ENCODE results near the gene TARS2. TPM values are rescaled to one million over a fixed set of nuclear protein-coding genes. Genes with fewer than 3 reads are reported as not detected.

Gene TARS2, protein sequence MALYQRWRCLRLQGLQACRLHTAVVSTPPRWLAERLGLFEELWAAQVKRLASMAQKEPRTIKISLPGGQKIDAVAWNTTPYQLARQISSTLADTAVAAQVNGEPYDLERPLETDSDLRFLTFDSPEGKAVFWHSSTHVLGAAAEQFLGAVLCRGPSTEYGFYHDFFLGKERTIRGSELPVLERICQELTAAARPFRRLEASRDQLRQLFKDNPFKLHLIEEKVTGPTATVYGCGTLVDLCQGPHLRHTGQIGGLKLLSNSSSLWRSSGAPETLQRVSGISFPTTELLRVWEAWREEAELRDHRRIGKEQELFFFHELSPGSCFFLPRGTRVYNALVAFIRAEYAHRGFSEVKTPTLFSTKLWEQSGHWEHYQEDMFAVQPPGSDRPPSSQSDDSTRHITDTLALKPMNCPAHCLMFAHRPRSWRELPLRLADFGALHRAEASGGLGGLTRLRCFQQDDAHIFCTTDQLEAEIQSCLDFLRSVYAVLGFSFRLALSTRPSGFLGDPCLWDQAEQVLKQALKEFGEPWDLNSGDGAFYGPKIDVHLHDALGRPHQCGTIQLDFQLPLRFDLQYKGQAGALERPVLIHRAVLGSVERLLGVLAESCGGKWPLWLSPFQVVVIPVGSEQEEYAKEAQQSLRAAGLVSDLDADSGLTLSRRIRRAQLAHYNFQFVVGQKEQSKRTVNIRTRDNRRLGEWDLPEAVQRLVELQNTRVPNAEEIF
- 10 to 100 TPM; 46.3 to 51.7 TPM for total RNA-seq

DNA sequence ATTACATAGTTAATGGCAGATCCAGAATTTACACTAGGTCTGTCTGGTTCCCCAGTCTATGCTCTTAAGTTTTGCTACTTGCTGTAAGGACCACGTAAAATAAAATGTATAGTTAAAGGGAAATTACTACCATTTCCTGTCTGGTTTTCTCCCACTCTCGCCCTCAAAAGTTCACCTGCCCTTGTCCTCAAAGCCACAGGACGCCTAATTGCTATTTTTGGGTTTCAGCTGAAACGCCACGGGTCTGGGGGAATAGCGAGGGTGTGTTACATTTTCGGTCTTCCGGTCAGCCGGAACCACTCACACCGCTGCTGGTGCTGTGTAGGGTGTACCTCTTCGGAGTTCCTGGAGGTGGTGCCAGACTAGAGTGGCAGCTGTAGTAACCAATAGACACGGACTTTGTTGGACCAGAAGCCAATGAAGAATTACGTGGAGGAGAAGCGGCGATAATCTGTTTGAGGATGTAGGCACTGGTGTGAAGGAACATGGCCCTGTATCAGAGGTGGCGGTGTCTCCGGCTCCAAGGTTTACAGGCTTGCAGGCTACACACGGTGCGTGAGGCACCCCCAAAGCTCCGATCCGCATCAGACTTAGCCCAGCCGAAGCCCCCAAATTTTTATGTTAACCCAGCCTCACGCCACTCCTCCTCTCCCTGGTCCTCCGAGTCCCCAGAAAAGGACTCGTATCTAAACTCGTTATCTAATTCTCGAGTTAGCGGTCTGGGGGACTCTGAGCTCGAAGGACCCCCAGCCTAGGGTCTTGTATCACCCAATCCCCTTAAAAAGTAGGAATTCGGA, at the start of gene TARS2:
Gene TARS2, plus strand, starts transcription at position 454 of the 797 bp plus-strand sequence. Its CDS starts 32 bp downstream, at position 486.
- intact Hi-C loops (cut with micrococcal nuclease), result loop anchor here (1.0 to 10.0 kb wide), 7 partner anchors 28 to 488 kb away; partner anchors contain the start of genes CA14, CERS2, FALEC and RPRD2
- H3K36me3 Mint-ChIP-seq, result peaks cover 23% of the 10 kb centered on the region
- ChIA-PET CTCF (interaction anchor here (0.7 to 2.2 kb wide), 3 partner anchors 46 to 708 kb away, joined by 3 to 10 read pairs (median 3); no protein-coding TSS in a partner anchor), POLR2A (interaction anchor here (1.0 to 1.4 kb wide), 5 partner anchors 28 to 89 kb away, joined by 3 to 4 read pairs (median 3); partner anchors contain the start of gene FALEC)
- peak; percentile 98 for DNase-seq
- H3K4me1 Mint-ChIP-seq (ENCODE audit: low read depth), result peaks cover 21% of the 10 kb centered on the region
- peak within 1 kb of the TSS; percentile 83 for H3K4me3 Mint-ChIP-seq
- peak within 1 kb of the TSS; percentile 90 for H3K27ac Mint-ChIP-seq
- no peaks in the 10 kb centered on the region for H3K9me3 Mint-ChIP-seq
- no peaks in the 10 kb centered on the region for H3K27me3 Mint-ChIP-seq

- H3K4me1 Mint-ChIP-seq (ENCODE audit: low read depth), result peaks cover 12% of the 10 kb centered on the region
- no peak overlapping the region for H3K4me3 Mint-ChIP-seq
- H3K27me3 Mint-ChIP-seq, result no peaks in the 10 kb centered on the region
- CTCF ChIA-PET, result no interaction called here
- H3K27ac Mint-ChIP-seq, result no peak overlapping the region
- POLR2A ChIA-PET, result no interaction called here
- intact Hi-C loops (cut with micrococcal nuclease), result loop anchor here (5.0 kb wide), 2 partner anchors 79 to 184 kb away; partner anchors contain the start of genes CA14 and RPRD2
- DNase-seq, result no peak
- peaks cover 18% of the 10 kb centered on the region for H3K36me3 Mint-ChIP-seq
- no peaks in the 10 kb centered on the region for H3K9me3 Mint-ChIP-seq
Observed at GRCh38 chr1:150441121-150441520, 46.1 kb upstream of the TARS2 start.

GRCh38 chr1:150444232-150444631, 43.0 kb upstream of the TARS2 start:
- H3K4me1 Mint-ChIP-seq (ENCODE audit: low read depth), result peaks cover 12% of the 10 kb centered on the region
- CTCF ChIA-PET, result interaction anchor here (0.7 to 1.0 kb wide), 2 partner anchors 89 to 188 kb away, joined by 3 to 5 read pairs; no protein-coding TSS in a partner anchor
- no peaks in the 10 kb centered on the region for H3K27me3 Mint-ChIP-seq
- no peak overlapping the region for H3K4me3 Mint-ChIP-seq
- no peaks in the 10 kb centered on the region for H3K9me3 Mint-ChIP-seq
- H3K36me3 Mint-ChIP-seq, result peaks cover 24% of the 10 kb centered on the region
- DNase-seq, result peak; percentile 13
- POLR2A ChIA-PET, result interaction anchor here (1.1 kb wide), 1 partner anchor 122 kb away, joined by 3 read pairs; no protein-coding TSS in a partner anchor
- H3K27ac Mint-ChIP-seq, result peak overlapping the region; percentile 87
- intact Hi-C loops (cut with micrococcal nuclease), result loop anchor here (5.0 kb wide), 2 partner anchors 82 to 187 kb away; partner anchors contain the start of genes CA14 and RPRD2

DNA sequence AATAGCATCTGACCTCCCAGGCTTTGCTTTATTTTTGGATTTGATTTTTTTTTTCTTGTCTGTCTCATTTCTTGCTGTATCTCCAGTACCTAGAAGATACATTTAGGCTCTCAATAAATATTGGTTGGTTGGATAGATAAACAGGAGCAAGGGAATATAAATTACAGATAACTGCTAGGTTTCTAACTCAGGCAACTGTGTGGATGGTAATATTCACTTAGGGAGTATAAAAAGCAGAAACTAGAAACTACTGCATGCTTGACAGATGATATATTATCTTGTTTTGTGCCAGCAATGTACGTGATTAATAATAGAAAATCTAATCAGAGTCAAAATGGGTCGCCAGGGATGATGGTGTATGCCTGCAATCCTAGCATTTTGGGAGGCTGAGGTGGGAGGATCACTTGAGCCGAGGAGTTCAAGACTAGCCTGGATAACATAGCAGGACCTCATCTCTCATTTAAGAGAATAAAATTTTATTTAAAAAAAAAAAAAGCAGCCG, 31.0 kb upstream of the TARS2 start:
- ChIA-PET CTCF (no interaction called here), POLR2A (no interaction called here)
- H3K4me1 Mint-ChIP-seq (ENCODE audit: low read depth), result peaks cover 6% of the 10 kb centered on the region
- H3K27ac Mint-ChIP-seq, result no peak overlapping the region
- no peak overlapping the region for H3K4me3 Mint-ChIP-seq
- no peak for DNase-seq
- peaks cover 14% of the 10 kb centered on the region for H3K36me3 Mint-ChIP-seq
- H3K9me3 Mint-ChIP-seq, result no peaks in the 10 kb centered on the region
- no peaks in the 10 kb centered on the region for H3K27me3 Mint-ChIP-seq
- intact Hi-C loops (cut with micrococcal nuclease), result no loop called here

DNA sequence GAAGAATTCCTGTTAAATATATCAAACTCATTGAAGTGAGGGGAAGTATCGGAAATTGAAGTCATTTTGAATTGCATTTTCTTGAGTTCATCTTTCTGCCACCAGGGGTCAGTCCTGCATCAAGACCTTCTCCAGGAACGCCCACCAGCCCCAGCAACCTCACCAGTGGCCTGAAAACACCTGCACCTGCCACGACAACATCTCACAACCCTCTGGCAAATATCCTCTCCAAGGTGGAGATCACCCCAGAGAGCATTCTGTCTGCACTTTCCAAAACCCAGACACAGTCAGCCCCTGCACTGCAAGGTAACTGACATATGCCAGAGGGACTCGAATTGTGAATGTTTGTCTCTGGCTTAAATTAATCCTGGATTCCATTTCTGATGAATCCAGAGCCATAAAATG, 22.8 kb upstream of the TARS2 start:
- Mint-ChIP-seq H3K36me3 (peaks cover 18% of the 10 kb centered on the region), H3K27ac (peak overlapping the region; percentile 11), H3K9me3 (no peaks in the 10 kb centered on the region), H3K4me3 (no peak overlapping the region), H3K27me3 (no peaks in the 10 kb centered on the region), H3K4me1 (ENCODE audit: low read depth) (peaks cover 4% of the 10 kb centered on the region)
- ChIA-PET POLR2A (no interaction called here), CTCF (interaction anchor here (0.6 to 2.5 kb wide), 6 partner anchors 36 to 96 kb away, joined by 3 to 15 read pairs (median 6); partner anchors contain the start of gene FALEC)
- intact Hi-C loops (cut with micrococcal nuclease), result loop anchor here (1.0 to 5.0 kb wide), 3 partner anchors 53 to 513 kb away; partner anchors contain the start of gene FALEC
- DNase-seq, result peak; percentile 76

- no peak overlapping the region for H3K27ac Mint-ChIP-seq
- H3K9me3 Mint-ChIP-seq, result no peaks in the 10 kb centered on the region
- peaks cover 4% of the 10 kb centered on the region for H3K4me1 Mint-ChIP-seq (ENCODE audit: low read depth)
- ChIA-PET CTCF (interaction anchor here (0.6 kb wide), 1 partner anchor 62 kb away, joined by 3 read pairs; no protein-coding TSS in a partner anchor), POLR2A (no interaction called here)
- no peaks in the 10 kb centered on the region for H3K27me3 Mint-ChIP-seq
- no peak for DNase-seq
- intact Hi-C loops (cut with micrococcal nuclease), result no loop called here
- no peak overlapping the region for H3K4me3 Mint-ChIP-seq
- H3K36me3 Mint-ChIP-seq, result peaks cover 28% of the 10 kb centered on the region
Observed at GRCh38 chr1:150466964-150467363, 20.3 kb upstream of the TARS2 start.

DNA sequence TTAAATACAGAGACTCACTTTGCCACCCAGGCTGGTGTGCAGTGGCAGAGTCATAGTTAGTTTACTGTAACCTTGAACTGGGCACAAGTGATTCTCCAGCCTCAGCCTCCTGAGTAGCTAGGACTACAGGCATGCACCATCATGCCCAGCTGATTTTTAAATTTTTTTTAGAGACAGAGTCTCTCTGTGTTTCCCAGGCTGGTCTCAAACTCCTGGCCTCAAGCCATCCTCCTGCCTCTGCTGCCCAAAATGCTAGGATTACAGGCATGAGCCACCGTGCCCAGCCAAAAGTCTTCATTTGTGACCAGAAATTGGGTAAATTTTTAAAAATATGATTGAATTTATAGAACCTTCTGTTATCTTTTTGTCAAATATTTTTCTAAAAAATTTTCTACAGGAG, 17.9 kb upstream of the TARS2 start:
- Mint-ChIP-seq H3K4me1 (ENCODE audit: low read depth) (peaks cover 2% of the 10 kb centered on the region), H3K4me3 (no peak overlapping the region), H3K27me3 (no peaks in the 10 kb centered on the region), H3K36me3 (peaks cover 32% of the 10 kb centered on the region), H3K27ac (no peak overlapping the region), H3K9me3 (no peaks in the 10 kb centered on the region)
- CTCF ChIA-PET, result interaction anchor here (0.6 kb wide), 1 partner anchor 630 kb away, joined by 3 read pairs; no protein-coding TSS in a partner anchor
- no peak for DNase-seq
- intact Hi-C loops (cut with micrococcal nuclease), result no loop called here
- POLR2A ChIA-PET, result no interaction called here

GRCh38 chr1:150472601-150473200, 14.5 kb upstream of the TARS2 start:
- ChIA-PET CTCF (no interaction called here), POLR2A (no interaction called here)
- Mint-ChIP-seq H3K27me3 (no peaks in the 10 kb centered on the region), H3K36me3 (peaks cover 22% of the 10 kb centered on the region), H3K9me3 (no peaks in the 10 kb centered on the region), H3K4me1 (ENCODE audit: low read depth) (peaks cover 11% of the 10 kb centered on the region), H3K27ac (no peak overlapping the region), H3K4me3 (no peak overlapping the region)
- DNase-seq, result no peak
- intact Hi-C loops (cut with micrococcal nuclease), result no loop called here

- POLR2A ChIA-PET, result no interaction called here
- Mint-ChIP-seq H3K4me3 (no peak overlapping the region), H3K9me3 (no peaks in the 10 kb centered on the region), H3K27ac (no peak overlapping the region), H3K27me3 (no peaks in the 10 kb centered on the region), H3K4me1 (ENCODE audit: low read depth) (peaks cover 11% of the 10 kb centered on the region), H3K36me3 (peaks cover 22% of the 10 kb centered on the region)
- no peak for DNase-seq
- CTCF ChIA-PET, result no interaction called here
- intact Hi-C loops (cut with micrococcal nuclease), result no loop called here
Observed at GRCh38 chr1:150473659-150474058, 13.6 kb upstream of the TARS2 start.

GRCh38 chr1:150474869-150475268, 12.3 kb upstream of the TARS2 start:
- CTCF ChIA-PET, result no interaction called here
- Mint-ChIP-seq H3K27me3 (no peaks in the 10 kb centered on the region), H3K9me3 (no peaks in the 10 kb centered on the region), H3K27ac (no peak overlapping the region), H3K4me3 (no peak overlapping the region), H3K36me3 (peaks cover 22% of the 10 kb centered on the region), H3K4me1 (ENCODE audit: low read depth) (peaks cover 11% of the 10 kb centered on the region)
- DNase-seq, result no peak
- POLR2A ChIA-PET, result no interaction called here
- intact Hi-C loops (cut with micrococcal nuclease), result no loop called here

DNA sequence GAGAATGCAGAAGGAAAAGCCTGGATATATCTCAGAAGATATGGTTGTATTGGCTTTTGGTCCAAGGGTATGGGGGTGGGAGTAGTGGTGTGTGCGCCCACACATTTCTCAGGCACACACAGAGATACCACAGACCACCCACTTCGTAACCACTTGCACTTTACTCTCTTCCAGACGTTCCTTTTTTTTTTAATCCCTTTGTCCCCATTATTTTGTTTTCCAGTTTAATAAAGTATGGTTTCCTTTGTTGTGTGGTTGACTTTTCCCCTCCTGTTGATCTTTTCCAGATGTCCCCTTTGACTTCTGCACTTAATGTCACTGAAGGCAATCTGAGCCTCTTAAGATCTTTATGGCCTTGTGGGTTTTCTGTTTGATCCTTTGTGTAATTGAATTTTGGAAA, 10.5 kb upstream of the TARS2 start:
- CTCF ChIA-PET, result no interaction called here
- Mint-ChIP-seq H3K36me3 (peaks cover 8% of the 10 kb centered on the region), H3K4me1 (ENCODE audit: low read depth) (peaks cover 11% of the 10 kb centered on the region), H3K27me3 (no peaks in the 10 kb centered on the region), H3K4me3 (no peak overlapping the region), H3K27ac (no peak overlapping the region), H3K9me3 (no peaks in the 10 kb centered on the region)
- DNase-seq, result no peak
- intact Hi-C loops (cut with micrococcal nuclease), result no loop called here
- POLR2A ChIA-PET, result no interaction called here

Data from activated CD4-positive, alpha-beta memory T cell treated with anti-CD3 and anti-CD28 coated beads for 36 hours (primary cell).